Endothelial cell of umbilical vein (primary cell): ENCODE data around the gene IQCE. TPM values are rescaled to one million over a fixed set of nuclear protein-coding genes. Genes with fewer than 3 reads are reported as not detected.

Experiments
- BruUV-seq: library from RNA; stranded (reverse); fragments of 400-500 nt; replicated peaks from 2 replicates; lab custom pipeline; 2021; lab: Mats Ljungman, UMichigan
- CTCF ChIA-PET: fragments of 300-600, 350-600 bp; sonication (Branson Sonifier 250); formaldehyde crosslinking; loops from one replicate; lab custom pipeline; 2021; ENCODE audit warnings: antibody characterized with exemption, inconsistent platforms; lab: Charles Lee
- POLR2A ChIA-PET: fragments of 300-600, 350-600 bp; sonication (Branson Sonifier 250); formaldehyde crosslinking; loops from one replicate; lab custom pipeline; 2021; ENCODE audit warnings: antibody characterized with exemption, inconsistent platforms; lab: Charles Lee
- DNase-seq: peaks from one replicate; pipeline ENCODE4 v3.0.0-alpha.2; 2011; ENCODE audit warnings: low read depth, low spot score
- FAIRE-seq: peaks from 2 replicates; lab custom pipeline; 2011; peaks lifted over from hg19 to GRCh38; lab: Jason Lieb, UNC
- H2AFZ ChIP-seq: 2 replicates; pipeline ENCODE4 v1.6.0; 2012; ENCODE audit warnings: low read depth, low read length, control low read depth, inconsistent platforms
- H3K27ac ChIP-seq: 2 replicates; pipeline ENCODE4 v1.5.1; 2011; ENCODE audit warnings: low read depth, mild to moderate bottlenecking, control low read depth, low read length, moderate library complexity; ENCODE audit not compliant: insufficient read depth
- H3K27me3 ChIP-seq, 2 experiments: 2 replicates each; pipeline versions ENCODE4 v1.6.0 to v1.6.1; 2011; ENCODE audit warnings: low read length in 2 of 2, mixed read lengths in 1 of 2; ENCODE audit not compliant: control insufficient read depth in 2 of 2, insufficient read depth in 2 of 2
- H3K36me3 ChIP-seq, 2 experiments: 2 replicates in 1 of 2; 3 replicates in 1 of 2; pipeline ENCODE4 v1.5.1; 2011; ENCODE audit warnings: low read length in 2 of 2, mild to moderate bottlenecking in 1 of 2, moderate library complexity in 1 of 2; ENCODE audit not compliant: control insufficient read depth in 2 of 2, insufficient read depth in 2 of 2; ENCODE audit errors: extremely low read depth in 1 of 2
- H3K4me1 ChIP-seq: 3 replicates; pipeline ENCODE4 v1.5.1; 2011; ENCODE audit warnings: mild to moderate bottlenecking, low read length; ENCODE audit not compliant: control insufficient read depth, insufficient read depth; ENCODE audit errors: extremely low read depth
- H3K4me2 ChIP-seq: 2 replicates; pipeline ENCODE4 v1.6.1; 2011; ENCODE audit warnings: low read length, control low read depth, mixed read lengths; ENCODE audit not compliant: insufficient read depth
- H3K4me3 ChIP-seq, 3 experiments: fragments of 200-600 bp in 1 of 3; sonication (generic), shearing (Covaris generic) in 1 of 3; replicated peaks in 1 of 3; 2 replicates each; pipeline ENCODE4 v1.5.1; 2011 to 2016; ENCODE audit warnings: control low read depth in 3 of 3, low read length in 3 of 3, mild to moderate bottlenecking in 2 of 3, inconsistent platforms in 1 of 3, low read depth in 1 of 3, moderate library complexity in 1 of 3; ENCODE audit not compliant: insufficient read depth in 1 of 3
- H3K79me2 ChIP-seq: 2 replicates; pipeline ENCODE4 v1.6.0; 2012; ENCODE audit warnings: low read length, inconsistent platforms; ENCODE audit not compliant: control insufficient read depth, insufficient read depth
- H3K9ac ChIP-seq: replicated peaks from 2 replicates; pipeline ENCODE3; 2011; ENCODE audit warnings: low read length, control low read depth; ENCODE audit not compliant: insufficient read depth; ENCODE audit errors: extremely low read depth
- H3K9me1 ChIP-seq: replicated peaks from 3 replicates; pipeline ENCODE4 v1.6.0; 2011; ENCODE audit warnings: mild to moderate bottlenecking, low read length; ENCODE audit not compliant: control insufficient read depth, insufficient read depth; ENCODE audit errors: extremely low read depth
- H3K9me3 ChIP-seq: replicated peaks from 2 replicates; pipeline ENCODE4 v1.5.1; 2012; ENCODE audit warnings: low read length, inconsistent platforms; ENCODE audit not compliant: control insufficient read depth, insufficient read depth
- H4K20me1 ChIP-seq: replicated peaks from 2 replicates; pipeline ENCODE3; 2011; ENCODE audit warnings: mild to moderate bottlenecking, low read length; ENCODE audit not compliant: control insufficient read depth, insufficient read depth; ENCODE audit errors: extremely low read depth
- EZH2 ChIP-seq: IDR thresholded peaks from 2 replicates; pipeline ENCODE4 v1.6.1; 2012; ENCODE audit warnings: borderline replicate concordance, low read depth, mild to moderate bottlenecking, moderate library complexity, low read length, inconsistent platforms; ENCODE audit not compliant: severe bottlenecking
- FOS ChIP-seq: IDR thresholded peaks from 2 replicates; pipeline ENCODE4 v1.6.1; 2011; ENCODE audit warnings: mild to moderate bottlenecking, low read length, moderate library complexity, borderline replicate concordance; ENCODE audit not compliant: insufficient read depth
- GATA2 ChIP-seq: IDR thresholded peaks from 2 replicates; pipeline ENCODE4 v1.7.0; 2011; ENCODE audit warnings: low read depth, mild to moderate bottlenecking, moderate library complexity, mixed read lengths, low read length; ENCODE audit not compliant: insufficient read length, insufficient read depth
- JUN ChIP-seq: IDR thresholded peaks from 2 replicates; pipeline ENCODE4 v1.6.1; 2011; ENCODE audit warnings: borderline replicate concordance, low read depth; ENCODE audit not compliant: insufficient read length, insufficient read depth
- MYC ChIP-seq: IDR thresholded peaks from one replicate; pipeline ENCODE4 v1.6.1; 2011; ENCODE audit warnings: mild to moderate bottlenecking, low read depth, low read length
- POLR2A ChIP-seq: IDR thresholded peaks from 2 replicates; pipeline ENCODE4 v1.6.1; 2012; ENCODE audit warnings: low read depth, mild to moderate bottlenecking, control low read depth, low read length
- POLR2AphosphoS5 ChIP-seq: IDR thresholded peaks from 2 replicates; pipeline ENCODE4 v1.6.1; 2012; ENCODE audit warnings: low read depth, mild to moderate bottlenecking, control low read depth, low read length, moderate library complexity; ENCODE audit not compliant: insufficient read depth
- dilution Hi-C: fragments of 300-500 bp; cut with MboI; formaldehyde crosslinking; loops from one replicate; pipeline ENCODE4 v1.15.0; 2019; ENCODE audit warnings: low sequenced_read_pairs; ENCODE audit not compliant: extremely low pct_ligation_motif_present
- intact Hi-C: fragments of 100-400 bp; cut with micrococcal nuclease; formaldehyde crosslinking; loops from one replicate; pipeline ENCODE4 v1.10.0; 2022
- polyA plus RNA-seq, 4 experiments: library from polyadenylated mRNA; depleted of rRNA in 3 of 4; stranded (reverse) in 3 of 4; unstranded in 1 of 4; fragments of >200 nt; gene quantifications; 2 replicates each; pipeline versions ENCODE4 v1.2.1 to v1.2.3, GENCODE V29; 2011 to 2012; ENCODE audit warnings: missing spikeins in 1 of 4
- total RNA-seq: library from RNA; stranded (reverse); gene quantifications from 2 replicates; pipeline ENCODE4 v1.2.3, GENCODE V29; 2021
- TF ChIP-seq, protein P1 (sequence below), 2 donors: IDR thresholded peaks; 1 replicate in 1 of 2; 2 replicates in 1 of 2; pipeline ENCODE4 v1.5.1; 2011; ENCODE audit warnings: low read length in 2 of 2, mild to moderate bottlenecking in 2 of 2, moderate library complexity in 2 of 2, control low read depth in 1 of 2, inconsistent platforms in 1 of 2, low read depth in 1 of 2; ENCODE audit not compliant: insufficient read depth in 1 of 2; ENCODE audit errors: extremely low read depth in 1 of 2
- TF ChIP-seq, protein P2 (sequence below): IDR thresholded peaks from 2 replicates; pipeline ENCODE4 v1.6.1; 2011; ENCODE audit not compliant: insufficient read depth, insufficient read length

IQCE gene
- total and polyA plus RNA-seq, 2 donors (not counting 3 experiments of a cell fraction or from before 2014, with no cell fraction given), result 4.9 to 14.5 TPM

DNA sequence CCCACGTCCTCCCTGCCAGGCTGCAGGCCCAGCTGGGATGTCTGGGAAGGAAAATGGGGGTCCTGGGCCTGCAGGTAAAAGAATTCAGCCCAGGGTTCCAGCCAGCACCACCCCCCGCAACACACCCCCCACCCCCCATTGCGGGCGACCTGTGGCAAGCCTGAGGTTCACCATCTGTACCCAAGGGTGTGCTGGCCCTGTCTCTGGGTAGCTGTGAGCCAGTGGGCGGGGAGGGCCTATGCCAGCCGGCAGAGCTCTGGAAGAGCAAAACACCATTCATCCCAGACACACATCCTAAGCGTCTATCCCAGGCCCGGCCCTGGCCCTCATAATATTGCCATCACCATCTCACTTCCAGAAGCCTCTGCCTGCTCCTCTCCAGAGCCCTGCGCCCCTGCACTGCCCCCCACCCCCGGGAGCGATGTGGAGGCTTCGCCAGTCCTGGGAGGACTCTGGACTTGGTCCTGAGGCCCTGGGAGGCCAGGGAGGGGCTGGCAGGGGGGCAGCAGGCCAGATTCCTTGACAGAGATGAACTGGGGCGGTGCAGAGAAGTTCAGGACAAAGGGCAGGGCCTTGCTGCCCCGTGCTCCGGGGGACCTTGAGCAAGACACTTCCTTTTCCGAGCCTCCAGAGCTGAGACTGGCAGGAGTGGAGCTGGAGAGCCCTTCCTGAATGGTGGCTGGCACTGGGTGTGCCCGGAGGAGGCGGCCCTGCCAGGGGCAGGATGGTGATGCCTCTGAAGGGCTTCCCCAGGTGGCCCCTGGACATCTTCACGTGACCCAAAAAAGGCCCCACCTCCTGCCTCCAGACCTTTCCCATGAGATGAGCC, 64.3 kb downstream of the IQCE start:
- BruUV-seq, result no TSS peak
- dilution Hi-C loops, result no loop called here
- no peaks in the 10 kb centered on the region for H3K79me2 ChIP-seq
- TF ChIP-seq POLR2A (no peak), MYC (no peak), JUN (no peak)
- TF ChIP-seq, protein P1, sequence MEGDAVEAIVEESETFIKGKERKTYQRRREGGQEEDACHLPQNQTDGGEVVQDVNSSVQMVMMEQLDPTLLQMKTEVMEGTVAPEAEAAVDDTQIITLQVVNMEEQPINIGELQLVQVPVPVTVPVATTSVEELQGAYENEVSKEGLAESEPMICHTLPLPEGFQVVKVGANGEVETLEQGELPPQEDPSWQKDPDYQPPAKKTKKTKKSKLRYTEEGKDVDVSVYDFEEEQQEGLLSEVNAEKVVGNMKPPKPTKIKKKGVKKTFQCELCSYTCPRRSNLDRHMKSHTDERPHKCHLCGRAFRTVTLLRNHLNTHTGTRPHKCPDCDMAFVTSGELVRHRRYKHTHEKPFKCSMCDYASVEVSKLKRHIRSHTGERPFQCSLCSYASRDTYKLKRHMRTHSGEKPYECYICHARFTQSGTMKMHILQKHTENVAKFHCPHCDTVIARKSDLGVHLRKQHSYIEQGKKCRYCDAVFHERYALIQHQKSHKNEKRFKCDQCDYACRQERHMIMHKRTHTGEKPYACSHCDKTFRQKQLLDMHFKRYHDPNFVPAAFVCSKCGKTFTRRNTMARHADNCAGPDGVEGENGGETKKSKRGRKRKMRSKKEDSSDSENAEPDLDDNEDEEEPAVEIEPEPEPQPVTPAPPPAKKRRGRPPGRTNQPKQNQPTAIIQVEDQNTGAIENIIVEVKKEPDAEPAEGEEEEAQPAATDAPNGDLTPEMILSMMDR (IDR thresholded peaks at IDR 0.05; ENCODE audit: extremely low read depth in 1 of 2, insufficient read depth in 1 of 2, low read depth in 1 of 2, low read length in 2 of 2), result no peak
- no peak overlapping the region for H3K4me3 ChIP-seq
- H3K4me2 ChIP-seq, result no peak overlapping the region
- ChIA-PET CTCF (interaction anchor here (1.0 kb wide), 2 partner anchors 14 to 17 kb away, joined by 3 to 4 read pairs; no protein-coding TSS in a partner anchor), POLR2A (no interaction called here)
- DNase-seq (no peak), FAIRE-seq (no peak)
- intact Hi-C loops, result no loop called here
- peak overlapping the region; percentile 34 for H2AFZ ChIP-seq
- H3K27me3 ChIP-seq, result no peaks in the 10 kb centered on the region
- H4K20me1 ChIP-seq, result no peaks in the 10 kb centered on the region
- H3K4me1 ChIP-seq, result peaks cover 22% of the 10 kb centered on the region
- H3K27ac ChIP-seq, result no peak overlapping the region
- no peaks in the 10 kb centered on the region for H3K36me3 ChIP-seq
- H3K9me3 ChIP-seq, result no peaks in the 10 kb centered on the region
- no peak overlapping the region for H3K9ac ChIP-seq
- no peaks in the 10 kb centered on the region for H3K9me1 ChIP-seq

DNA sequence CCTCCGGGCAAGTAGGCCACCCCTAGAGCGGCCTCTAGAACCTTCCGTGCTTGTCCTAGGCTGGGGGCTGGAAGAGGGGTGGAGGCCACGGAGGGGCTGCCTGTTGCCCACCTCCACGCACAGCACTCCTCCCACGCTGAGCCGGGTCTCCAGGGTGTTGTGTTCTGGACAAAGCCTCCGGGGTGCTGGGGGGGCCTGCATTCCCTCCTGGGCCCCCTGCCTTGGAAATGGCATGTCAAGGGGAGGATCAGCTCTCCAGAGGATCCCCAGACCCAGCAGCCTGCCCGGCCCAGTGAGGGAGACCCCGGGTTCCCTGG, 64.9 kb downstream of the IQCE start:
- no peaks in the 10 kb centered on the region for H3K36me3 ChIP-seq
- no TSS peak for BruUV-seq
- no peak overlapping the region for H2AFZ ChIP-seq
- H3K27ac ChIP-seq, result no peak overlapping the region
- intact Hi-C loops, result no loop called here
- H3K9me1 ChIP-seq, result no peaks in the 10 kb centered on the region
- ChIA-PET POLR2A (no interaction called here), CTCF (interaction anchor here (1.0 kb wide), 1 partner anchor 15 kb away, joined by 4 read pairs; no protein-coding TSS in a partner anchor)
- DNase-seq, result no peak
- H3K4me1 ChIP-seq, result peaks cover 22% of the 10 kb centered on the region
- H3K9me3 ChIP-seq, result no peaks in the 10 kb centered on the region
- no peak for FAIRE-seq
- H3K9ac ChIP-seq, result no peak overlapping the region
- no peak overlapping the region for H3K4me2 ChIP-seq
- no peaks in the 10 kb centered on the region for H3K79me2 ChIP-seq
- H3K27me3 ChIP-seq, result no peaks in the 10 kb centered on the region
- dilution Hi-C loops, result no loop called here
- TF ChIP-seq MYC (no peak), EZH2 (no peak), JUN (no peak), POLR2A (no peak), POLR2AphosphoS5 (no peak), GATA2 (no peak), FOS (no peak)
- TF ChIP-seq, protein P2, sequence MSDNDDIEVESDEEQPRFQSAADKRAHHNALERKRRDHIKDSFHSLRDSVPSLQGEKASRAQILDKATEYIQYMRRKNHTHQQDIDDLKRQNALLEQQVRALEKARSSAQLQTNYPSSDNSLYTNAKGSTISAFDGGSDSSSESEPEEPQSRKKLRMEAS, result no peak
- TF ChIP-seq, protein P1 (IDR thresholded peaks at IDR 0.05; ENCODE audit: extremely low read depth in 1 of 2, insufficient read depth in 1 of 2, low read depth in 1 of 2, low read length in 2 of 2), result no peak
- no peaks in the 10 kb centered on the region for H4K20me1 ChIP-seq
- H3K4me3 ChIP-seq, result no peak overlapping the region
